Esophagus muscularis mucosa (tissue), 4 donors: ENCODE data around the gene LMAN2L.
A peak's percentile ranks its signal among the peaks of the same experiment; 100 is the strongest.

Source experiments
- CTCF ChIP-seq, 3 experiments: fragments of 200-600 bp in 2 of 3; fragments of 450-650 bp in 1 of 3; sonication (generic) in 2 of 3; IDR thresholded peaks; one replicate each; pipeline ENCODE4 v1.5.1; 2017 to 2019; ENCODE audit warnings: antibody characterized with exemption in 3 of 3, mild to moderate bottlenecking in 2 of 3, moderate library complexity in 1 of 3
- EP300 ChIP-seq: sonication (generic); formaldehyde crosslinking; IDR thresholded peaks from one replicate; pipeline ENCODE4 v1.6.1; 2017; ENCODE audit warnings: antibody characterized with exemption
- POLR2A ChIP-seq: fragments of 450-650 bp; IDR thresholded peaks from one replicate; pipeline ENCODE4 v1.6.1; 2017; ENCODE audit warnings: antibody characterized with exemption, moderate library complexity, mild to moderate bottlenecking, low read depth
- POLR2AphosphoS5 ChIP-seq, 2 donors: sonication (generic); formaldehyde crosslinking; IDR thresholded peaks; one replicate each; pipeline ENCODE4 v1.6.1; 2017; ENCODE audit warnings: antibody characterized with exemption in 2 of 2

DNA sequence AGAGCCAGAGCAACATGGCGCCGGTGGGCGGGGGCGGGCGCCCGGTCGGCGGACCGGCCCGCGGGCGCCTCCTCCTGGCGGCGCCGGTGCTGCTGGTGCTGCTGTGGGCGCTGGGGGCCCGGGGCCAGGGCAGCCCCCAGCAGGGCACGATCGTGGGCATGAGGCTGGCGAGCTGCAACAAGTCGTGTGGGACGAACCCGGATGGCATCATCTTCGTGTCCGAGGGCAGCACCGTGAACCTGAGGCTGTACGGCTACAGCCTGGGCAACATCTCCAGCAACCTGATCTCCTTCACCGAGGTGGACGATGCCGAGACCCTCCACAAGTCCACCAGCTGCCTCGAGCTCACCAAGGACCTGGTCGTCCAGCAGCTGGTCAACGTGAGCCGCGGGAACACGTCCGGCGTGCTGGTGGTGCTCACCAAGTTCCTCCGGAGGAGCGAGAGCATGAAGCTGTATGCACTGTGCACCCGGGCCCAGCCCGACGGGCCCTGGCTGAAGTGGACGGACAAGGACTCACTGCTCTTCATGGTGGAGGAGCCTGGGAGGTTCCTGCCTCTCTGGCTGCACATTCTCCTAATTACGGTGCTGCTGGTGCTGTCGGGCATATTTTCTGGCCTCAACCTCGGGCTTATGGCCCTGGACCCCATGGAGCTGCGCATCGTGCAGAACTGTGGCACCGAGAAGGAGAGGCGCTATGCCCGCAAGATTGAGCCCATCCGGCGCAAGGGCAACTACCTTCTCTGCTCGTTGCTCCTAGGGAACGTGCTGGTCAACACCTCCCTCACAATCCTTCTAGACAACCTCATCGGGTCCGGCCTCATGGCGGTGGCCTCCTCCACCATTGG, 21.3 kb upstream of the LMAN2L start:
- TF ChIP-seq CTCF (IDR thresholded peaks at IDR 0.05) (peak; percentile 54 to 64 (median 64)), POLR2AphosphoS5 (IDR thresholded peaks at IDR 0.05) (no peak), POLR2A (no peak), EP300 (no peak)
